B cell (primary cell): ENCODE measurements around the gene CFTR. TPM values are rescaled to one million over a fixed set of nuclear protein-coding genes. Genes with fewer than 3 reads are reported as not detected.

Experiments used
- ATAC-seq: fragments of 200-7000 bp; cut with Tn5 transposase; one replicate; pipeline ENCODE4 v1.10.0; 2021; ENCODE audit warnings: low read depth, mild to moderate bottlenecking, moderate number of reproducible peaks, moderate library complexity
- CTCF ChIA-PET: fragments of 350-600 bp; sonication (Branson Sonifier 250); formaldehyde crosslinking; loops from one replicate; lab custom pipeline; 2021; ENCODE audit warnings: antibody characterized with exemption, inconsistent platforms; lab: Charles Lee
- POLR2A ChIA-PET: fragments of 350-600 bp; sonication (Branson Sonifier 250); formaldehyde crosslinking; loops from one replicate; lab custom pipeline; 2021; ENCODE audit warnings: antibody characterized with exemption; lab: Charles Lee
- DNase-seq: peaks from one replicate; pipeline ENCODE4 v3.0.0; 2013
- H2AFZ ChIP-seq: 2 replicates; pipeline ENCODE4 v1.6.1; 2012; ENCODE audit warnings: mild to moderate bottlenecking, low read depth, low read length; ENCODE audit not compliant: insufficient read depth, poor library complexity, severe bottlenecking
- H3K27ac ChIP-seq, 2 donors: 1 replicate in 1 of 2; 2 replicates in 1 of 2; pipeline ENCODE4 v1.5.1; 2012 to 2013; ENCODE audit warnings: low read length in 2 of 2, mild to moderate bottlenecking in 2 of 2, moderate library complexity in 1 of 2
- H3K27me3 ChIP-seq, 4 experiments: fragments of 200-600 bp in 1 of 4; sonication (generic) in 1 of 4; replicated peaks in 1 of 4; 1 replicate in 2 of 4; 2 replicates in 2 of 4; pipeline versions ENCODE4 v1.6.1 to v1.7.0; 2013 to 2016; ENCODE audit warnings: low read length in 3 of 4, mild to moderate bottlenecking in 2 of 4, mixed read lengths in 1 of 4, moderate library complexity in 1 of 4; ENCODE audit not compliant: insufficient read depth in 4 of 4, control insufficient read depth in 3 of 4; ENCODE audit errors: control extremely low read depth in 1 of 4
- H3K36me3 ChIP-seq, 2 experiments: replicated peaks in 1 of 2; 1 replicate in 1 of 2; 2 replicates in 1 of 2; pipeline versions ENCODE4 v1.6.1 to v1.7.1; 2013; ENCODE audit warnings: low read length in 1 of 2; ENCODE audit not compliant: insufficient read depth in 2 of 2, control insufficient read depth in 1 of 2; ENCODE audit errors: control extremely low read depth in 1 of 2, extremely low read depth in 1 of 2
- H3K4me1 ChIP-seq, 2 donors: fragments of 200-600 bp in 1 of 2; sonication (generic) in 1 of 2; 1 replicate in 1 of 2; 2 replicates in 1 of 2; pipeline versions ENCODE4 v1.5.1 to v1.6.1; 2013 to 2017; ENCODE audit warnings: low read length in 2 of 2; ENCODE audit not compliant: control insufficient read depth in 2 of 2, insufficient read depth in 2 of 2
- H3K4me2 ChIP-seq: replicated peaks from 2 replicates; pipeline ENCODE3; 2012; ENCODE audit warnings: mild to moderate bottlenecking, low read depth, low read length; ENCODE audit not compliant: poor library complexity, severe bottlenecking
- H3K4me3 ChIP-seq, 5 experiments: fragments of 200-600 bp in 1 of 5; sonication (generic) in 1 of 5; 1 replicate in 3 of 5; 2 replicates in 2 of 5; pipeline versions ENCODE4 v1.5.1 to v1.7.0; 2011 to 2016; ENCODE audit warnings: low read length in 4 of 5, mild to moderate bottlenecking in 4 of 5, low read depth in 2 of 5, control low read depth in 1 of 5, moderate library complexity in 1 of 5; ENCODE audit not compliant: insufficient read depth in 1 of 5; ENCODE audit errors: control extremely low read depth in 1 of 5, extremely low read depth in 1 of 5
- H3K79me2 ChIP-seq: fragments of 200-600 bp; sonication (generic); one replicate; pipeline ENCODE4 v1.6.0; 2016; ENCODE audit warnings: low read length; ENCODE audit not compliant: control insufficient read depth, insufficient read depth
- H3K9ac ChIP-seq: fragments of 200-600 bp; sonication (generic); 2 replicates; pipeline ENCODE4 v1.6.1; 2017; ENCODE audit warnings: mild to moderate bottlenecking, low read length, moderate library complexity
- H3K9me3 ChIP-seq, 3 donors: one replicate each; pipeline versions ENCODE4 v1.6.1 to v1.7.1; 2013; ENCODE audit warnings: low read length in 2 of 3; ENCODE audit not compliant: control insufficient read depth in 2 of 3, insufficient read depth in 1 of 3; ENCODE audit errors: control extremely low read depth in 1 of 3
- H4K20me1 ChIP-seq: 2 replicates; pipeline ENCODE4 v1.6.0; 2012; ENCODE audit warnings: mild to moderate bottlenecking, low read length; ENCODE audit not compliant: insufficient read depth, control insufficient read depth, poor library complexity, severe bottlenecking
- H3K27ac Mint-ChIP-seq: one replicate; pipeline ENCODE4 v1.8.0; 2021; ENCODE audit warnings: mixed read lengths
- H3K27me3 Mint-ChIP-seq: one replicate; pipeline ENCODE4 v1.8.0; 2021; ENCODE audit warnings: mixed read lengths
- H3K4me1 Mint-ChIP-seq: one replicate; pipeline ENCODE4 v1.8.0; 2021; ENCODE audit warnings: mixed read lengths
- H3K4me3 Mint-ChIP-seq: one replicate; pipeline ENCODE4 v1.8.0; 2021; ENCODE audit warnings: mixed read lengths
- H3K9me3 Mint-ChIP-seq: one replicate; pipeline ENCODE4 v1.8.0; 2022; ENCODE audit warnings: mixed read lengths; ENCODE audit not compliant: insufficient read depth
- EZH2 ChIP-seq: IDR thresholded peaks from 2 replicates; pipeline ENCODE4 v1.6.1; 2012; ENCODE audit warnings: borderline replicate concordance, low read depth, mild to moderate bottlenecking, moderate library complexity, low read length; ENCODE audit not compliant: insufficient read depth, poor library complexity, severe bottlenecking
- WGBS: methylation state at CpG from one replicate; pipeline ENCODE4 v1.1.5; 2013; ENCODE audit warnings: missing lambda C conversion rate; ENCODE audit not compliant: insufficient coverage; 5-methylcytosine and 5-hydroxymethylcytosine counted together
- intact Hi-C: fragments of 100-400 bp; cut with micrococcal nuclease; formaldehyde crosslinking; loops from one replicate; pipeline ENCODE4 v1.10.0; 2022
- polyA plus RNA-seq: library from polyadenylated mRNA; depleted of rRNA; stranded (reverse); fragments of >200 nt; gene quantifications from 2 replicates; pipeline ENCODE4 v1.2.3, GENCODE V29; 2012
- small RNA-seq: library from RNA; depleted of rRNA; stranded (forward); fragments of <200 nt; gene quantifications from one replicate; pipeline ENCODE3, GENCODE V24; 2012; ENCODE audit warnings: low replicate concordance, low read depth; ENCODE audit not compliant: insufficient read length
- total RNA-seq, 2 donors: library from RNA; stranded (reverse); fragments of 120-200 nt in 1 of 2; gene quantifications; 1 replicate in 1 of 2; 2 replicates in 1 of 2; pipeline versions ENCODE4 v1.2.3 to v1.2.4, GENCODE V29; 2013 to 2022
- TF ChIP-seq, protein P1 (sequence below): fragments of 200-600 bp; IDR thresholded peaks from one replicate; pipeline ENCODE4 v1.8.0; 2022; ENCODE audit warnings: antibody characterized with exemption, mild to moderate bottlenecking

CFTR gene
- total and polyA plus RNA-seq, 2 donors (not counting 1 experiment from before 2014, with no cell fraction given): not detected

DNA sequence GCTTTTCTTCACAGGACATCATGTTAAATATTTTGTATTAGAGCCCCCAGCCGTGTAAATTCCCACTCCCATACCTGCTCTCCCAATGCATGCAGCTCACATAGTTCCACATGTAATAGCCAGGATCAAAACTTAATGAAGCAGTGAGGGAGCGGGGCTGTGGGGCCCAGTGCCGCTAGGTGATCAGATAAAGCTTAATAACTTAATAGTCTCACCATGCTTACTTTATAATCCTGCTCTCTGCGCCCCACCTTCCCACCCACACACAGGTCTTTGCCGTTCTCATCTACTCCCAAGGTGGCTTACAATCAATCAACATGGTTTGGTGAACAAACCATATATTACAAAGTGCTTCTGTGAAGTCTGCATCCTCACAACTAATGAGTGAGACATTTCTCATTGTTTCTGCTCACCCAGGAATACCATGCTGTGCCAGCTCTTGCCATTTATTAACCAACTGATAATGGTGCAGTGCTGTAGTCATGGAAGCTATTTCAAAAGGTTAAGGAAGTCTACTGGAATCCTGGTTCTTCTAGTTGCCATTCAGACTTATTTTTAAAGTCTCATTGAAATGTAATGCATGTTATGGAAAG lies 237.0 kb downstream of the CFTR start:
- DNase-seq (no peak), ATAC-seq (no peak)
- Histone ChIP-seq H3K9me3 (no peaks in the 10 kb centered on the region), H3K27ac (no peak overlapping the region), H3K4me1 (no peaks in the 10 kb centered on the region), H3K79me2 (no peaks in the 10 kb centered on the region), H2AFZ (no peak overlapping the region), H4K20me1 (no peaks in the 10 kb centered on the region), H3K9ac (no peak overlapping the region), H3K36me3 (no peaks in the 10 kb centered on the region), H3K27me3 (no peaks in the 10 kb centered on the region), H3K4me2 (no peak overlapping the region), H3K4me3 (no peak overlapping the region)
- ChIA-PET POLR2A (no interaction called here), CTCF (no interaction called here)
- TF ChIP-seq, protein P1, sequence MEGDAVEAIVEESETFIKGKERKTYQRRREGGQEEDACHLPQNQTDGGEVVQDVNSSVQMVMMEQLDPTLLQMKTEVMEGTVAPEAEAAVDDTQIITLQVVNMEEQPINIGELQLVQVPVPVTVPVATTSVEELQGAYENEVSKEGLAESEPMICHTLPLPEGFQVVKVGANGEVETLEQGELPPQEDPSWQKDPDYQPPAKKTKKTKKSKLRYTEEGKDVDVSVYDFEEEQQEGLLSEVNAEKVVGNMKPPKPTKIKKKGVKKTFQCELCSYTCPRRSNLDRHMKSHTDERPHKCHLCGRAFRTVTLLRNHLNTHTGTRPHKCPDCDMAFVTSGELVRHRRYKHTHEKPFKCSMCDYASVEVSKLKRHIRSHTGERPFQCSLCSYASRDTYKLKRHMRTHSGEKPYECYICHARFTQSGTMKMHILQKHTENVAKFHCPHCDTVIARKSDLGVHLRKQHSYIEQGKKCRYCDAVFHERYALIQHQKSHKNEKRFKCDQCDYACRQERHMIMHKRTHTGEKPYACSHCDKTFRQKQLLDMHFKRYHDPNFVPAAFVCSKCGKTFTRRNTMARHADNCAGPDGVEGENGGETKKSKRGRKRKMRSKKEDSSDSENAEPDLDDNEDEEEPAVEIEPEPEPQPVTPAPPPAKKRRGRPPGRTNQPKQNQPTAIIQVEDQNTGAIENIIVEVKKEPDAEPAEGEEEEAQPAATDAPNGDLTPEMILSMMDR: no peak
- TF ChIP-seq EZH2: no peak
- WGBS: no CpG with 5 or more reads among the region's 5 CpGs
- H3K4me1 Mint-ChIP-seq: no peaks in the 10 kb centered on the region
- no peak overlapping the region for H3K4me3 Mint-ChIP-seq
- no peak overlapping the region for H3K27ac Mint-ChIP-seq
- intact Hi-C loops: no loop called here
- peaks cover 9% of the 10 kb centered on the region for H3K27me3 Mint-ChIP-seq
- H3K9me3 Mint-ChIP-seq: no peaks in the 10 kb centered on the region

DNA sequence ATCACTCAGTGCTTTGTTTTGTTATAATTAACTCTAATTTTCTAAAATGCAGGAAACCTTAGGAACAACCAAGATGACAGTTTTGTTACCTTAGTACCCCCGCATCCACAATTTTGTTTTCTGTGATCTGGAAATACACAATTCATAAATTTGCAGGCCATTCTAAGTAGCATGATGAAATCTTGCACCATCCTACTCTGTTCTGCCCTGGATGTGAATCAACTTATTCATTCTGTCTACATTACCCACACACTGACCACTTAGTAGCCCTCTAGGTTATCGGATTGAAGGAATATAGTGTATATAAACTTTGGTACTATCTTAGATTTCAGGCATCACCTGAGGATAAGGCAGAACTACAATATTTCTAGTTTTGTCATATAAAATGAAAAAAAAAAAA lies 237.5 kb downstream of the CFTR start:
- no peaks in the 10 kb centered on the region for H3K4me1 ChIP-seq
- CTCF ChIA-PET: interaction anchor here (0.7 kb wide), 3 partner anchors 32 to 465 kb away, joined by 3 to 6 read pairs (median 3); no protein-coding TSS in a partner anchor
- H3K36me3 ChIP-seq: no peaks in the 10 kb centered on the region
- no peaks in the 10 kb centered on the region for H4K20me1 ChIP-seq
- ATAC-seq (no peak), DNase-seq (no peak)
- WGBS: 100% methylated on average over 1 of the region's 2 CpGs
- Mint-ChIP-seq H3K9me3 (no peaks in the 10 kb centered on the region), H3K4me3 (no peak overlapping the region), H3K27me3 (peaks cover 9% of the 10 kb centered on the region), H3K4me1 (no peaks in the 10 kb centered on the region), H3K27ac (no peak overlapping the region)
- H2AFZ ChIP-seq: no peak overlapping the region
- no peak overlapping the region for H3K4me3 ChIP-seq
- H3K9me3 ChIP-seq: no peaks in the 10 kb centered on the region
- no peak overlapping the region for H3K4me2 ChIP-seq
- no peak for TF ChIP-seq EZH2
- no peaks in the 10 kb centered on the region for H3K79me2 ChIP-seq
- POLR2A ChIA-PET: no interaction called here
- no peaks in the 10 kb centered on the region for H3K27me3 ChIP-seq
- H3K27ac ChIP-seq: no peak overlapping the region
- intact Hi-C loops: no loop called here
- no peak overlapping the region for H3K9ac ChIP-seq

Small RNAs within 50 kb of the gene (small RNA-seq; reads per million reads assigned to genes)
- not detected for gene AC000111.1
- not detected for gene AC000111.2

Other genes starting within 250 kb of the CFTR start
- not detected in 2 replicates for gene WNT2, start 157.0 kb upstream of the CFTR start, total RNA-seq
- gene WNT2, start 157.0 kb upstream of the CFTR start, polyA plus RNA-seq: not detected in 2 replicates
- gene ASZ1, start 52.5 kb upstream of the CFTR start, total RNA-seq: not detected in 2 replicates
- not detected in 2 replicates for gene ASZ1, start 52.5 kb upstream of the CFTR start, polyA plus RNA-seq